Duodenal mucosa (tissue), 2 donors: ENCODE data around the gene STIM1.

Experiments
- H3K27ac ChIP-seq: one replicate; pipeline ENCODE4 v1.7.0; 2013; ENCODE audit warnings: low read depth, low read length
- H3K27me3 ChIP-seq, 2 donors: one replicate each; pipeline ENCODE4 v1.7.0; 2013; ENCODE audit warnings: low read length in 2 of 2, control low read depth in 1 of 2; ENCODE audit not compliant: insufficient read depth in 2 of 2, control insufficient read depth in 1 of 2
- H3K36me3 ChIP-seq, 2 donors: one replicate each; pipeline ENCODE4 v1.7.0; 2013; ENCODE audit warnings: low read length in 2 of 2, control low read depth in 1 of 2; ENCODE audit not compliant: insufficient read depth in 2 of 2, control insufficient read depth in 1 of 2
- H3K4me1 ChIP-seq, 2 donors: one replicate each; pipeline ENCODE4 v1.7.0; 2013; ENCODE audit warnings: low read length in 2 of 2, control low read depth in 1 of 2; ENCODE audit not compliant: insufficient read depth in 2 of 2, control insufficient read depth in 1 of 2
- H3K4me3 ChIP-seq, 2 donors: one replicate each; pipeline ENCODE4 v1.7.0; 2013; ENCODE audit warnings: low read length in 2 of 2, low read depth in 1 of 2
- H3K9ac ChIP-seq, 2 donors: one replicate each; pipeline ENCODE4 v1.7.0; 2013; ENCODE audit warnings: low read length in 2 of 2, low read depth in 1 of 2
- H3K9me3 ChIP-seq, 2 donors: one replicate each; pipeline ENCODE4 v1.7.0; 2013; ENCODE audit warnings: low read length in 2 of 2, control low read depth in 1 of 2; ENCODE audit not compliant: control insufficient read depth in 1 of 2

Gene STIM1

GRCh38 chr11:4065601-4066377 lies 210.3 kb downstream of the STIM1 start:
- H3K9me3 ChIP-seq, result no peaks in the 10 kb centered on the region
- no peaks in the 10 kb centered on the region for H3K27me3 ChIP-seq
- no peak overlapping the region for H3K27ac ChIP-seq
- H3K9ac ChIP-seq, result no peak overlapping the region
- H3K36me3 ChIP-seq, result peaks cover 0 to 9% of the 10 kb centered on the region in 2 donors
- H3K4me3 ChIP-seq, result no peak overlapping the region
- H3K4me1 ChIP-seq, result peaks cover 0 to under 1% of the 10 kb centered on the region in 2 donors

- H3K9me3 ChIP-seq, result no peaks in the 10 kb centered on the region
- no peaks in the 10 kb centered on the region for H3K4me1 ChIP-seq
- H3K4me3 ChIP-seq, result no peak overlapping the region
- no peak overlapping the region for H3K27ac ChIP-seq
- H3K36me3 ChIP-seq, result peaks cover 0 to 5% of the 10 kb centered on the region in 2 donors
- no peaks in the 10 kb centered on the region for H3K27me3 ChIP-seq
- H3K9ac ChIP-seq, result no peak overlapping the region
Measured at GRCh38 chr11:4066910-4067309, 211.4 kb downstream of the STIM1 start.

- Histone ChIP-seq H3K27me3 (no peaks in the 10 kb centered on the region), H3K9me3 (no peaks in the 10 kb centered on the region), H3K4me1 (peaks cover 0 to 7% of the 10 kb centered on the region in 2 donors), H3K36me3 (peaks cover 0 to 5% of the 10 kb centered on the region in 2 donors), H3K27ac (no peak overlapping the region), H3K4me3 (no peak overlapping the region), H3K9ac (no peak overlapping the region)
Measured at GRCh38 chr11:4068962-4069361, 213.5 kb downstream of the STIM1 start.

- Histone ChIP-seq H3K27me3 (no peaks in the 10 kb centered on the region), H3K9ac (no peak overlapping the region), H3K27ac (no peak overlapping the region), H3K4me3 (no peak overlapping the region), H3K36me3 (peaks cover 0 to 9% of the 10 kb centered on the region in 2 donors), H3K4me1 (peaks cover 0 to 7% of the 10 kb centered on the region in 2 donors), H3K9me3 (no peaks in the 10 kb centered on the region)
Measured at GRCh38 chr11:4071325-4071724, 215.9 kb downstream of the STIM1 start.

- no peak overlapping the region for H3K27ac ChIP-seq
- H3K9me3 ChIP-seq, result no peaks in the 10 kb centered on the region
- no peak overlapping the region for H3K9ac ChIP-seq
- peaks cover 0 to 7% of the 10 kb centered on the region in 2 donors for H3K4me1 ChIP-seq
- no peaks in the 10 kb centered on the region for H3K27me3 ChIP-seq
- no peak overlapping the region for H3K4me3 ChIP-seq
- peaks cover 0 to 9% of the 10 kb centered on the region in 2 donors for H3K36me3 ChIP-seq
Measured at GRCh38 chr11:4071914-4072313, 216.4 kb downstream of the STIM1 start.

- no peak overlapping the region for H3K4me3 ChIP-seq
Measured at GRCh38 chr11:4072668-4073285, 217.3 kb downstream of the STIM1 start.

GRCh38 chr11:4074266-4074665 lies 218.8 kb downstream of the STIM1 start:
- H3K27ac ChIP-seq, result no peak overlapping the region
- H3K27me3 ChIP-seq, result no peaks in the 10 kb centered on the region
- peaks cover 0 to 9% of the 10 kb centered on the region in 2 donors for H3K36me3 ChIP-seq
- peaks cover 0 to 7% of the 10 kb centered on the region in 2 donors for H3K4me1 ChIP-seq
- H3K9me3 ChIP-seq, result no peaks in the 10 kb centered on the region
- no peak overlapping the region for H3K4me3 ChIP-seq
- H3K9ac ChIP-seq, result no peak overlapping the region

More at GRCh38 chr11:4072668-4073285, 217.3 kb downstream of the STIM1 start:
- Histone ChIP-seq H3K9me3 (no peaks in the 10 kb centered on the region), H3K27ac (no peak overlapping the region), H3K4me1 (peaks cover 0 to 7% of the 10 kb centered on the region in 2 donors), H3K36me3 (peaks cover 0 to 9% of the 10 kb centered on the region in 2 donors), H3K27me3 (no peaks in the 10 kb centered on the region), H3K9ac (no peak overlapping the region)

- Histone ChIP-seq H3K27me3 (no peaks in the 10 kb centered on the region), H3K9me3 (no peaks in the 10 kb centered on the region), H3K4me1 (peaks cover 0 to 7% of the 10 kb centered on the region in 2 donors), H3K27ac (no peak overlapping the region), H3K4me3 (no peak overlapping the region), H3K36me3 (peaks cover 0 to 6% of the 10 kb centered on the region in 2 donors), H3K9ac (no peak overlapping the region)
Measured at GRCh38 chr11:4076774-4077173, 221.3 kb downstream of the STIM1 start.

- no peak overlapping the region for H3K9ac ChIP-seq
- no peaks in the 10 kb centered on the region for H3K9me3 ChIP-seq
- no peak overlapping the region for H3K27ac ChIP-seq
- peaks cover 15 to 43% of the 10 kb centered on the region in 2 donors for H3K36me3 ChIP-seq
- H3K27me3 ChIP-seq, result no peaks in the 10 kb centered on the region
- no peaks in the 10 kb centered on the region for H3K4me1 ChIP-seq
- H3K4me3 ChIP-seq, result no peak overlapping the region
Measured at GRCh38 chr11:4083198-4083597, 227.7 kb downstream of the STIM1 start.

GRCh38 chr11:4084406-4085125 lies 229.1 kb downstream of the STIM1 start:
- no peaks in the 10 kb centered on the region for H3K9me3 ChIP-seq
- H3K9ac ChIP-seq, result no peak overlapping the region
- no peaks in the 10 kb centered on the region for H3K27me3 ChIP-seq
- H3K36me3 ChIP-seq, result peaks cover 19 to 44% of the 10 kb centered on the region in 2 donors
- H3K4me1 ChIP-seq, result no peaks in the 10 kb centered on the region
- no peak overlapping the region for H3K4me3 ChIP-seq
- no peak overlapping the region for H3K27ac ChIP-seq
